Uterus (tissue), 2 donors: ENCODE results near the gene LLGL2.

ENCODE experiments used
- CTCF ChIP-seq, 4 experiments: fragments of 200-600 bp in 2 of 4; fragments of 450-650 bp in 2 of 4; sonication (generic) in 2 of 4; IDR thresholded peaks; one replicate each; pipeline ENCODE4 v1.5.1; 2016 to 2019; ENCODE audit warnings: antibody characterized with exemption in 4 of 4, mild to moderate bottlenecking in 2 of 4, moderate library complexity in 1 of 4
- POLR2A ChIP-seq, 2 donors: fragments of 450-650 bp; IDR thresholded peaks; one replicate each; pipeline ENCODE4 v1.6.1; 2016; ENCODE audit warnings: antibody characterized with exemption in 2 of 2, mild to moderate bottlenecking in 1 of 2, moderate library complexity in 1 of 2

GRCh38 chr17:75506134-75506533, 19.4 kb upstream of the LLGL2 start:
- TF ChIP-seq CTCF (IDR thresholded peaks at IDR 0.05) (no peak), POLR2A (IDR thresholded peaks at IDR 0.05) (no peak)
